Activated CD4-positive, alpha-beta T cell treated with anti-CD3 and anti-CD28 coated beads, Interleukin-2, Interleukin-4, amounts not matched to agents 100 ng/mL and 50 ng/mL, durations not matched to agents 16 hours and 8 hours (primary cell): Measurements from ENCODE around the gene NRXN3.
A peak's percentile ranks its signal among the peaks of the same experiment; 100 is the strongest.
"Not testable (repeated sequence)": the region's sequence is repeated elsewhere in the genome, so short reads cannot be mapped to it uniquely, and the experiment has no call there.

ENCODE experiments used
- DNase-seq: peaks from one replicate; pipeline ENCODE4 v3.0.0-alpha.2; 2020; ENCODE audit warnings: low spot score

The NRXN3 gene

GRCh38 chr14:78486081-78486480 is 315.9 kb downstream of the NRXN3 start:
- no peak for DNase-seq

- DNase-seq: no peak
Observed at GRCh38 chr14:78486621-78487020, 316.4 kb downstream of the NRXN3 start.

GRCh38 chr14:78487573-78487972 is 317.4 kb downstream of the NRXN3 start:
- DNase-seq: not testable (repeated sequence)

- no peak for DNase-seq
Observed at GRCh38 chr14:78488938-78489337, 318.8 kb downstream of the NRXN3 start.

GRCh38 chr14:78491048-78491447 is 320.9 kb downstream of the NRXN3 start:
- no peak for DNase-seq

- DNase-seq: no peak
Observed at GRCh38 chr14:78498062-78498595, 328.0 kb downstream of the NRXN3 start.

- no peak for DNase-seq
Observed at GRCh38 chr14:78501909-78502308, 331.7 kb downstream of the NRXN3 start.

- DNase-seq: no peak
Observed at GRCh38 chr14:78508023-78508422, 337.9 kb downstream of the NRXN3 start.

GRCh38 chr14:78509516-78509915 is 339.3 kb downstream of the NRXN3 start:
- DNase-seq: no peak

- no peak for DNase-seq
Observed at GRCh38 chr14:78512021-78512420, 341.8 kb downstream of the NRXN3 start.

GRCh38 chr14:78519863-78520262 is 349.7 kb downstream of the NRXN3 start:
- DNase-seq: peak; percentile 11

- no peak for DNase-seq
Observed at GRCh38 chr14:78524196-78524595, 354.0 kb downstream of the NRXN3 start.

- DNase-seq: no peak
Observed at GRCh38 chr14:78524766-78525165, 354.6 kb downstream of the NRXN3 start.

GRCh38 chr14:78530078-78530477 is 359.9 kb downstream of the NRXN3 start:
- DNase-seq: no peak

GRCh38 chr14:78534141-78534540 is 364.0 kb downstream of the NRXN3 start:
- no peak for DNase-seq

GRCh38 chr14:78535041-78535440 is 364.9 kb downstream of the NRXN3 start:
- DNase-seq: no peak

GRCh38 chr14:78541788-78542187 is 371.6 kb downstream of the NRXN3 start:
- DNase-seq: not testable (repeated sequence)

GRCh38 chr14:78543433-78543832 is 373.3 kb downstream of the NRXN3 start:
- DNase-seq: no peak

GRCh38 chr14:78561074-78561473 is 390.9 kb downstream of the NRXN3 start:
- no peak for DNase-seq

- DNase-seq: peak; percentile 65
Observed at GRCh38 chr14:78566026-78566858, 396.1 kb downstream of the NRXN3 start.

- no peak for DNase-seq
Observed at GRCh38 chr14:78566859-78567172, 396.6 kb downstream of the NRXN3 start.

GRCh38 chr14:78567343-78567742 is 397.2 kb downstream of the NRXN3 start:
- no peak for DNase-seq

GRCh38 chr14:78573736-78574135 is 403.6 kb downstream of the NRXN3 start:
- DNase-seq: not testable (repeated sequence)
